GM23248 (cell line): Measurements from ENCODE around the gene TDRD6. TPM values are rescaled to one million over a fixed set of nuclear protein-coding genes. Genes with fewer than 3 reads are reported as not detected.
"Not testable (repeated sequence)": the region's sequence is repeated elsewhere in the genome, so short reads cannot be mapped to it uniquely, and the experiment has no call there.

Source experiments
- DNase-seq: peaks from one replicate; pipeline ENCODE4 v3.0.0-alpha.2; 2015
- H2AFZ ChIP-seq: fragments of 200-600 bp; sonication (generic); 2 replicates; pipeline ENCODE4 v1.6.1; 2016; ENCODE audit warnings: antibody characterized with exemption
- H3F3A ChIP-seq: fragments of 200-600 bp; sonication (generic); 2 replicates; pipeline ENCODE4 v1.6.1; 2016; ENCODE audit warnings: mild to moderate bottlenecking, antibody characterized with exemption, mixed run types; ENCODE audit not compliant: insufficient read depth
- H3K27ac ChIP-seq: fragments of 200-600 bp; sonication (generic); 2 replicates; pipeline ENCODE4 v1.5.1; 2016; ENCODE audit warnings: mild to moderate bottlenecking
- H3K27me3 ChIP-seq: fragments of 200-600 bp; sonication (generic); replicated peaks from 2 replicates; pipeline ENCODE4 v1.6.1; 2016; ENCODE audit warnings: mild to moderate bottlenecking; ENCODE audit not compliant: insufficient read depth
- H3K36me3 ChIP-seq: fragments of 200-600 bp; sonication (generic); 2 replicates; pipeline ENCODE4 v1.6.1; 2016; ENCODE audit warnings: low read depth, mild to moderate bottlenecking
- H3K4me1 ChIP-seq: fragments of 200-600 bp; sonication (generic); 2 replicates; pipeline ENCODE4 v1.6.1; 2016; ENCODE audit warnings: mild to moderate bottlenecking; ENCODE audit not compliant: insufficient read depth
- H3K4me2 ChIP-seq: fragments of 200-600 bp; sonication (generic); one replicate; pipeline ENCODE4 v1.6.1; 2016; ENCODE audit warnings: mild to moderate bottlenecking; ENCODE audit not compliant: unreplicated experiment
- H3K4me3 ChIP-seq: fragments of 200-600 bp; sonication (generic); 2 replicates; pipeline ENCODE4 v1.5.1; 2016; ENCODE audit warnings: mild to moderate bottlenecking
- H3K79me2 ChIP-seq: fragments of 200-600 bp; sonication (generic); 2 replicates; pipeline ENCODE4 v1.6.1; 2016; ENCODE audit warnings: mild to moderate bottlenecking; ENCODE audit not compliant: insufficient read depth
- H3K9ac ChIP-seq: fragments of 200-600 bp; sonication (generic); 2 replicates; pipeline ENCODE4 v1.6.1; 2016; ENCODE audit warnings: mild to moderate bottlenecking
- H3K9me2 ChIP-seq: fragments of 200-600 bp; sonication (generic); 2 replicates; pipeline ENCODE4 v1.6.1; 2016; ENCODE audit warnings: mixed run types, mild to moderate bottlenecking, moderate library complexity; ENCODE audit not compliant: insufficient read depth
- H3K9me3 ChIP-seq: fragments of 200-600 bp; sonication (generic); one replicate; pipeline ENCODE4 v1.6.1; 2017; ENCODE audit warnings: low read depth
- H4K20me1 ChIP-seq: fragments of 200-600 bp; sonication (generic); 2 replicates; pipeline ENCODE4 v1.6.0; 2016; ENCODE audit not compliant: insufficient read depth
- EZH2 ChIP-seq: fragments of 200-600 bp; sonication (generic); IDR thresholded peaks from 2 replicates; pipeline ENCODE4 v1.6.1; 2018; ENCODE audit warnings: antibody characterized with exemption, mild to moderate bottlenecking; ENCODE audit not compliant: insufficient read depth, poor library complexity, severe bottlenecking
- EZH2phosphoT487 ChIP-seq: fragments of 200-600 bp; sonication (generic); IDR thresholded peaks from 2 replicates; pipeline ENCODE4 v1.6.1; 2018; ENCODE audit warnings: antibody characterized with exemption, moderate library complexity, mild to moderate bottlenecking, low read depth; ENCODE audit not compliant: insufficient read depth
- WGBS, 2 experiments: methylation state at CpG; one replicate each; pipeline ENCODE4 v1.1.6; 2015 to 2017; ENCODE audit warnings: low lambda C conversion rate in 2 of 2, low coverage in 1 of 2; ENCODE audit errors: missing lambda C conversion rate in 2 of 2; 5-methylcytosine and 5-hydroxymethylcytosine counted together
- in situ Hi-C: fragments of 300-500 bp; cut with MboI; formaldehyde crosslinking; loops from 2 replicates; pipeline ENCODE4 v1.15.0; 2020
- polyA plus RNA-seq: library from polyadenylated mRNA; unstranded; fragments of >200 nt; fragmentation: Nextera tagmentation; extraction: Ambion mirVana; gene quantifications from 2 replicates; pipeline ENCODE4 v1.2.1, GENCODE V29; 2016
- total RNA-seq: library from RNA; depleted of rRNA; stranded (reverse); fragments of >200 nt; shearing (Covaris generic); gene quantifications from 2 replicates; pipeline ENCODE4 v1.2.3, GENCODE V29; 2014

The TDRD6 gene
- total and polyA plus RNA-seq, 2 experiments from 2014 or later: not detected

DNA sequence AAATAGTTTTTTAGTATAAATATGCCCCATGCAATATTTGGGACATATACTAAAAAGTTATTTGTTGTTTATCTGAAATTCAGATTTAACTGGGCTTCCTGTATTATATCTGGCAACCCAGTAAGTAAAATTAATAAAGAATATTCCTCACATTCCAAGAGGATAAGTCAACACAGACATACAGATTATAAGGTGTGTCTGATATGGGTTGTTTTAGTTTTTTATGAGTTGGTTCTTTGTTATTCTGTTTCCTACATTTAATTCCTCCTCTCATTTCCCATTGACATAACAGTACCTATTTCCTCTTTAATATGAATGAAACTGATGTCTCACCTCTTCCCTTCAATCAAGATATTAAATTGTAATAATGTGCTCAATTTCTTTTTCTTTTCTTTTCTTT, 49.2 kb downstream of the TDRD6 start:
- H3K4me2 ChIP-seq: no peak overlapping the region
- no peak overlapping the region for H2AFZ ChIP-seq
- H3K27ac ChIP-seq: no peak overlapping the region
- H3K9me2 ChIP-seq: no peaks in the 10 kb centered on the region
- in situ Hi-C loops: no loop called here
- no peaks in the 10 kb centered on the region for H3K9me3 ChIP-seq
- H3K4me3 ChIP-seq: no peak overlapping the region
- H3K27me3 ChIP-seq: peaks cover 38% of the 10 kb centered on the region
- H3K4me1 ChIP-seq: 0 out of 2 replicates have a peak, but pooled peaks cover 2% of the 10 kb centered on the region
- no peaks in the 10 kb centered on the region for H3K36me3 ChIP-seq
- TF ChIP-seq EZH2phosphoT487 (no peak), EZH2 (no peak)
- H3F3A ChIP-seq: no peaks in the 10 kb centered on the region
- no peaks in the 10 kb centered on the region for H3K79me2 ChIP-seq
- no peak for DNase-seq
- no peaks in the 10 kb centered on the region for H4K20me1 ChIP-seq
- no peak overlapping the region for H3K9ac ChIP-seq

GRCh38 chr6:46741482-46741881, 53.8 kb downstream of the TDRD6 start:
- no peak overlapping the region for H2AFZ ChIP-seq
- DNase-seq: no peak
- no peaks in the 10 kb centered on the region for H3K36me3 ChIP-seq
- H3K9ac ChIP-seq: no peak overlapping the region
- H3K27ac ChIP-seq: no peak overlapping the region
- no peaks in the 10 kb centered on the region for H3K79me2 ChIP-seq
- no peaks in the 10 kb centered on the region for H3K9me3 ChIP-seq
- no peaks in the 10 kb centered on the region for H3K4me1 ChIP-seq
- 69 to 71% methylated on average over 2 of the region's 2 CpGs for WGBS, 2 experiments
- in situ Hi-C loops: no loop called here
- TF ChIP-seq EZH2 (no peak), EZH2phosphoT487 (no peak)
- no peak overlapping the region for H3K4me2 ChIP-seq
- no peaks in the 10 kb centered on the region for H4K20me1 ChIP-seq
- H3K9me2 ChIP-seq: no peaks in the 10 kb centered on the region
- H3K4me3 ChIP-seq: no peak overlapping the region
- no peaks in the 10 kb centered on the region for H3F3A ChIP-seq
- peaks cover 7% of the 10 kb centered on the region for H3K27me3 ChIP-seq

DNA sequence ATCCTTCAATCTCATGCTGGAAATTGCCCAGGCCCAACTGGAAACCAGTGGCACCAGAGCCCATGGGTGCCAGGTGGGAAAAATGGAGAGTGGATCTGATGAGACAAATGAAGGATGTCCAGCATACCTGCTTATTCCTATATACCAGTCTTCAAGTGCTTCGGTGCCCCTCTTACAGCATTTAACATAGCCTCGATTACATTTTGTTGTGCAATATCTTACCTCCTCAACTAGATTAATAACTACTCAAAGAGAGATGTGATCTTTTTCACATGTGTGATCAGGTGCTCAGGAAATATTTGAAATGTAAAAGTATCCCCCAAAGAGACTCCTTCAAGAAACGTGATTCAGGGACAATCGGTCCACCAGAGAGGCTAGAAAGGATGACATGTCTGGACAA, 54.2 kb downstream of the TDRD6 start:
- Histone ChIP-seq H3K36me3 (no peaks in the 10 kb centered on the region), H3F3A (no peaks in the 10 kb centered on the region), H3K9me2 (no peaks in the 10 kb centered on the region), H3K27me3 (peaks cover 2% of the 10 kb centered on the region), H3K9me3 (no peaks in the 10 kb centered on the region), H2AFZ (no peak overlapping the region), H3K79me2 (no peaks in the 10 kb centered on the region), H3K9ac (no peak overlapping the region), H3K4me3 (no peak overlapping the region), H3K27ac (no peak overlapping the region), H3K4me1 (no peaks in the 10 kb centered on the region), H4K20me1 (no peaks in the 10 kb centered on the region), H3K4me2 (no peak overlapping the region)
- in situ Hi-C loops: no loop called here
- TF ChIP-seq EZH2phosphoT487 (no peak), EZH2 (no peak)
- WGBS, 2 experiments: 62 to 79% methylated on average over 4 of the region's 4 CpGs
- DNase-seq: no peak

DNA sequence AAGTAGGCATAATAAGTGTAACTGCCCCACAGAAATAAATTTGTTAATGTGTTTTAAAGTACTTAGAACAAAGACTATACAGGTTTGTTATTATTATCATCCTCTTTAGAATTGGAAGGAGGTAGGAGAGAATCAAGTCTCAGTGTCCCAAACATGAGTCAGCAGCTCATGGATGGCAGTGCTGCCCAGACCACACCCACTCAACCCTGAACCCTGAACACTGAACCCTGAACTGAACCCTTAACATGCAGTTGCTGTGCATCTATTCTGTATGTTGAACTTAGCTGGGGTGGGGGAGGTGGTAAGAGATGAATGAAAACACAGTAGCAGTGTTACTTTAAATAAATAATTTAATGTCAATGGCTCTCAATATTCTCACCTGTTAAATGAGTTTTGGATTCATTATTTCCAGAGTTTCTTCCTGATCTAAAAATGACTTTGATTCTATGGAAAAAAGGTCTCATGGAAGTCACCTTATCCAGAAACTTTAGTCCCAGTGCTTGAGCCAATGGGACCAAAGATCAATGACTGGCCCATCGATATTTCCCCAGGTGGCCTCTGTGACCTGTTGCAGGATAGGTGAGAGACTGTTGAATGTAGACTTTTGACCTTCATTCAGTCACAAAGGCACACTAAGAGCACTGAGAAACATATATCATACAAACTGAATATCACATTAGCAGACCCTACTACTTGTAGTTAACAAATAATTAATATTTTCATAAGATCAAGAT, 55.9 kb downstream of the TDRD6 start:
- H3K79me2 ChIP-seq: no peaks in the 10 kb centered on the region
- no peaks in the 10 kb centered on the region for H3F3A ChIP-seq
- no peak for DNase-seq
- in situ Hi-C loops: no loop called here
- H3K4me3 ChIP-seq: no peak overlapping the region
- no peaks in the 10 kb centered on the region for H3K9me2 ChIP-seq
- H3K27ac ChIP-seq: no peak overlapping the region
- WGBS, 2 experiments: 48 to 63% methylated on average over 1 of the region's 1 CpG
- no peak overlapping the region for H3K9ac ChIP-seq
- no peaks in the 10 kb centered on the region for H3K27me3 ChIP-seq
- no peak overlapping the region for H3K4me2 ChIP-seq
- H3K4me1 ChIP-seq: no peaks in the 10 kb centered on the region
- H3K9me3 ChIP-seq: no peaks in the 10 kb centered on the region
- no peaks in the 10 kb centered on the region for H3K36me3 ChIP-seq
- TF ChIP-seq EZH2 (no peak), EZH2phosphoT487 (no peak)
- H4K20me1 ChIP-seq: no peaks in the 10 kb centered on the region
- H2AFZ ChIP-seq: no peak overlapping the region

DNA sequence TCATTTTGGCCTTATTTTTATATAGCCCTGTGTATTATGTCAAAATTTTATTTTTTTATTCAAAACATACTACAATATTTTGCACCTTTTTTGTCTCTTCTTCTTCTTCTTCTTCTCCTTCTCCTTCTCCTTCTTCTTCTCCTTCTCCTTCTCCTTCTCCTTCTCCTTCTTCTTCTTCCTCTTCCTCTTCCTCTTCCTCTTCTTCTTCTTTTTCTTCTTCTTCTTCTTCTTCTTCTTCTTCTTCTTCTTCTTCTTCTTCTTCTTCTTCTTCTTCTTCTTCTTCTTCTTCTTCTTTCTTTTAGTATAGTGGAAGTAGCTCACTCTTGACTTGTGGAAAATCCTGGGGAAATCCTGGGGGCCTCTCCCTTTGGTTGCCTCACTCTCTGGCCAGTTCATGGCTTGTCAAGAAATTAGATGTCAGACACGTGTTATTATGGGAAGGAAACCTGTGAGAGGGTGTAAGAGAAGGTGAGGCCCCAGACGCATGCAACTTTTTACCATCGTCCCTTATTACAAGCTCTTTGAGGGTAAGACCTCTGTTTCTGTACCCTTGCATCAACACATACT, 56.6 kb downstream of the TDRD6 start:
- H3K4me3 ChIP-seq, H3K9ac ChIP-seq, H3K36me3 ChIP-seq, H2AFZ ChIP-seq, H4K20me1 ChIP-seq, H3K9me2 ChIP-seq, H3K4me1 ChIP-seq, H3K27me3 ChIP-seq, H3K4me2 ChIP-seq, H3K79me2 ChIP-seq, H3K9me3 ChIP-seq, DNase-seq, H3K27ac ChIP-seq, H3F3A ChIP-seq, in situ Hi-C loops: not testable (repeated sequence)
- WGBS, 2 experiments: 53 to 56% methylated on average over 3 of the region's 3 CpGs
